HCT116 (cell line): ENCODE measurements around the gene ARMC2.

Source experiments
- SIN3A ChIP-seq: IDR thresholded peaks from 2 replicates; pipeline ENCODE4 v1.6.1; 2012; ENCODE audit warnings: low read depth
- TF ChIP-seq, protein P1 (sequence below), 3 experiments: fragments of 200-600 bp in 1 of 3; sonication (generic) in 1 of 3; IDR thresholded peaks in 2 of 3; conservative IDR thresholded peaks in 1 of 3; 2 replicates each; pipeline ENCODE4 v1.5.1; 2012 to 2017; ENCODE audit warnings: low read depth in 2 of 3, low read length in 2 of 3, antibody characterized with exemption in 1 of 3, borderline replicate concordance in 1 of 3, control low read depth in 1 of 3, mild to moderate bottlenecking in 1 of 3, mixed read lengths in 1 of 3, mixed run types in 1 of 3, moderate library complexity in 1 of 3; ENCODE audit not compliant: insufficient read depth in 1 of 3
- TF ChIP-seq, protein P2 (sequence below): IDR thresholded peaks from 2 replicates; pipeline ENCODE4 v1.6.1; 2012
- TF ChIP-seq, protein P3 (sequence below): IDR thresholded peaks from 2 replicates; pipeline ENCODE4 v1.6.1; 2012
- TF ChIP-seq, protein P4 (sequence below): IDR thresholded peaks from 2 replicates; pipeline ENCODE4 v1.6.1; 2012; ENCODE audit warnings: low read depth

DNA sequence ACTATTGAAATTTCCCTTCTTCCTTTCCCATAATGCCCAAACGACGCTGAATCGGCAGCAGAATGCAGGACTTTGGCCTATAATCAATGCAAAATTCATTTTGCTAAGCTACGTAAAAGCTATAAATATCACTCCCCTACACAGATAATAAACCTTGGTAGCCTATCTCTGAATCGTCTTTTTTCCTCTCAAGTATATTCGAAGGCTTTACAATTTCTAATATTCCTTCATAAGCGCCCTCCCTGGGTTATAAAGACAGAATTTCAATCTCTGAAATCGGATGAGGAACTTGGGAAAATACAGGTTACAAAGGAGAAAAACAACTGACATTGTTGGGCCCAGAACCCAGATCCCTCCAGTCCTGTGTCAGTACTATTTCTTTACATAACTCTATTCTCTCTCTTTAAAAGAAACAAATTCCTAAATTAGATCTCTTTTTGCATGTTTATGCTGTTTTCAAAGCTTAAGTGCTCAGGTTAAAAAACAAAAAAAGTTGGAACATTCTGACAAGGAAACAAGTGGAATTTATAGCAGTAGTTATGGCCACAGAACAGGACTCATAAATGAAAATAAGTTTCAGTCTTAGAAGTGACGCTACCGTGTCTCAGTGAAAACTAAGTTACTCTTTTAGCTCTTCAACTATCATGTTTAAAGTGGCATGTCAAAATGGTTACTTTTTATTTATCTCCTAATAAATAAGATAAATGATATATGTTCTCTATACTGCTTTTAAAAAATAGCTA, 161.9 kb downstream of the ARMC2 start:
- TF ChIP-seq, protein P1, sequence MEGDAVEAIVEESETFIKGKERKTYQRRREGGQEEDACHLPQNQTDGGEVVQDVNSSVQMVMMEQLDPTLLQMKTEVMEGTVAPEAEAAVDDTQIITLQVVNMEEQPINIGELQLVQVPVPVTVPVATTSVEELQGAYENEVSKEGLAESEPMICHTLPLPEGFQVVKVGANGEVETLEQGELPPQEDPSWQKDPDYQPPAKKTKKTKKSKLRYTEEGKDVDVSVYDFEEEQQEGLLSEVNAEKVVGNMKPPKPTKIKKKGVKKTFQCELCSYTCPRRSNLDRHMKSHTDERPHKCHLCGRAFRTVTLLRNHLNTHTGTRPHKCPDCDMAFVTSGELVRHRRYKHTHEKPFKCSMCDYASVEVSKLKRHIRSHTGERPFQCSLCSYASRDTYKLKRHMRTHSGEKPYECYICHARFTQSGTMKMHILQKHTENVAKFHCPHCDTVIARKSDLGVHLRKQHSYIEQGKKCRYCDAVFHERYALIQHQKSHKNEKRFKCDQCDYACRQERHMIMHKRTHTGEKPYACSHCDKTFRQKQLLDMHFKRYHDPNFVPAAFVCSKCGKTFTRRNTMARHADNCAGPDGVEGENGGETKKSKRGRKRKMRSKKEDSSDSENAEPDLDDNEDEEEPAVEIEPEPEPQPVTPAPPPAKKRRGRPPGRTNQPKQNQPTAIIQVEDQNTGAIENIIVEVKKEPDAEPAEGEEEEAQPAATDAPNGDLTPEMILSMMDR (IDR thresholded peaks at IDR 0.05 in 2 of 3, conservative IDR thresholded peaks at IDR 0.05 in 1 of 3; ENCODE audit: borderline replicate concordance in 1 of 3, insufficient read depth in 1 of 3, low read depth in 2 of 3, low read length in 2 of 3), result no peak
- TF ChIP-seq, protein P2, sequence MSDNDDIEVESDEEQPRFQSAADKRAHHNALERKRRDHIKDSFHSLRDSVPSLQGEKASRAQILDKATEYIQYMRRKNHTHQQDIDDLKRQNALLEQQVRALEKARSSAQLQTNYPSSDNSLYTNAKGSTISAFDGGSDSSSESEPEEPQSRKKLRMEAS, result no peak
- TF ChIP-seq SIN3A, result no peak; the same call in 1 of the 2 replicates
- TF ChIP-seq, protein P3, sequence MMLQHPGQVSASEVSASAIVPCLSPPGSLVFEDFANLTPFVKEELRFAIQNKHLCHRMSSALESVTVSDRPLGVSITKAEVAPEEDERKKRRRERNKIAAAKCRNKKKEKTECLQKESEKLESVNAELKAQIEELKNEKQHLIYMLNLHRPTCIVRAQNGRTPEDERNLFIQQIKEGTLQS, result no peak
- TF ChIP-seq, protein P4, sequence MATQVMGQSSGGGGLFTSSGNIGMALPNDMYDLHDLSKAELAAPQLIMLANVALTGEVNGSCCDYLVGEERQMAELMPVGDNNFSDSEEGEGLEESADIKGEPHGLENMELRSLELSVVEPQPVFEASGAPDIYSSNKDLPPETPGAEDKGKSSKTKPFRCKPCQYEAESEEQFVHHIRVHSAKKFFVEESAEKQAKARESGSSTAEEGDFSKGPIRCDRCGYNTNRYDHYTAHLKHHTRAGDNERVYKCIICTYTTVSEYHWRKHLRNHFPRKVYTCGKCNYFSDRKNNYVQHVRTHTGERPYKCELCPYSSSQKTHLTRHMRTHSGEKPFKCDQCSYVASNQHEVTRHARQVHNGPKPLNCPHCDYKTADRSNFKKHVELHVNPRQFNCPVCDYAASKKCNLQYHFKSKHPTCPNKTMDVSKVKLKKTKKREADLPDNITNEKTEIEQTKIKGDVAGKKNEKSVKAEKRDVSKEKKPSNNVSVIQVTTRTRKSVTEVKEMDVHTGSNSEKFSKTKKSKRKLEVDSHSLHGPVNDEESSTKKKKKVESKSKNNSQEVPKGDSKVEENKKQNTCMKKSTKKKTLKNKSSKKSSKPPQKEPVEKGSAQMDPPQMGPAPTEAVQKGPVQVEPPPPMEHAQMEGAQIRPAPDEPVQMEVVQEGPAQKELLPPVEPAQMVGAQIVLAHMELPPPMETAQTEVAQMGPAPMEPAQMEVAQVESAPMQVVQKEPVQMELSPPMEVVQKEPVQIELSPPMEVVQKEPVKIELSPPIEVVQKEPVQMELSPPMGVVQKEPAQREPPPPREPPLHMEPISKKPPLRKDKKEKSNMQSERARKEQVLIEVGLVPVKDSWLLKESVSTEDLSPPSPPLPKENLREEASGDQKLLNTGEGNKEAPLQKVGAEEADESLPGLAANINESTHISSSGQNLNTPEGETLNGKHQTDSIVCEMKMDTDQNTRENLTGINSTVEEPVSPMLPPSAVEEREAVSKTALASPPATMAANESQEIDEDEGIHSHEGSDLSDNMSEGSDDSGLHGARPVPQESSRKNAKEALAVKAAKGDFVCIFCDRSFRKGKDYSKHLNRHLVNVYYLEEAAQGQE, result no peak
